SK-N-MC (cell line): Measurements from ENCODE around the gene SCFD2.

Experiments
- EZH2 ChIP-seq: fragments of 200-600 bp; sonication (generic); IDR thresholded peaks from one replicate; pipeline ENCODE4 v1.6.1; 2017; ENCODE audit warnings: antibody characterized with exemption
- POLR2AphosphoS5 ChIP-seq: IDR thresholded peaks from 2 replicates; pipeline ENCODE4 v1.6.1; 2012; ENCODE audit warnings: mild to moderate bottlenecking, low read depth, low read length, borderline replicate concordance

DNA sequence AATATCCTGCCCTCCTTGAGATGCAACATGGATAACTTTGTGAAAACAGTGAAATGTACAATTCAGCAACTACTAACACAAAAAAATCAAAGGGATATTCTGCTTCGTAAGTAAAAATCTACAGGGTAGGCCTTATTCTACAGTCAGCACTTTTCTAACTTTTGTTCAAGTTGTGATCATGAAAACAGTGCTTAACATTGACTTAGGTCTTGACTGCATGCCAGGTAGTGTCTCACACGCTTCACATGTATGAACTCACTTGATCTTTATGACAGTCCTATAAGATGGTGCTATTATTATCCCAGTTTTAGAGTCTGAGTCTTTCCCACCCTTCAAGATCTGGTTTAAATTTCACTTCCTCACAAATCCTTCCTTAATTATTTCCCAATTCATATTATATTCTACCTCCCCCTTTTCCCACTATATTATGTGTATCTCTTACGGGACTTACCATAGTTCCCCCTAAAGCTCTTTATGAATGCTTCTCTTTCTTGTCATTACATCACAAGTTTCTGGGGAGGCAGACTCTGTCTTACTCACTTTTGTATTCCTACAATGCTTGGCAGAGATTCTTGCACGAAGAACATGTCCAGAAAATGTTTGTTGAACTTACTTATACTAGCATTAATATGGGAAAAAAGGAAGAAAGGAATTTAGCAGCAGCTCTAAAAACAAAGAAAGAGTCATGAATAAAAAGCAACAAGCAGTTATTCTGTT lies 179.8 kb downstream of the SCFD2 start:
- TF ChIP-seq EZH2 (no peak), POLR2AphosphoS5 (no peak)
